ENCODE results near the gene C3orf18.

C3orf18 gene

DNA sequence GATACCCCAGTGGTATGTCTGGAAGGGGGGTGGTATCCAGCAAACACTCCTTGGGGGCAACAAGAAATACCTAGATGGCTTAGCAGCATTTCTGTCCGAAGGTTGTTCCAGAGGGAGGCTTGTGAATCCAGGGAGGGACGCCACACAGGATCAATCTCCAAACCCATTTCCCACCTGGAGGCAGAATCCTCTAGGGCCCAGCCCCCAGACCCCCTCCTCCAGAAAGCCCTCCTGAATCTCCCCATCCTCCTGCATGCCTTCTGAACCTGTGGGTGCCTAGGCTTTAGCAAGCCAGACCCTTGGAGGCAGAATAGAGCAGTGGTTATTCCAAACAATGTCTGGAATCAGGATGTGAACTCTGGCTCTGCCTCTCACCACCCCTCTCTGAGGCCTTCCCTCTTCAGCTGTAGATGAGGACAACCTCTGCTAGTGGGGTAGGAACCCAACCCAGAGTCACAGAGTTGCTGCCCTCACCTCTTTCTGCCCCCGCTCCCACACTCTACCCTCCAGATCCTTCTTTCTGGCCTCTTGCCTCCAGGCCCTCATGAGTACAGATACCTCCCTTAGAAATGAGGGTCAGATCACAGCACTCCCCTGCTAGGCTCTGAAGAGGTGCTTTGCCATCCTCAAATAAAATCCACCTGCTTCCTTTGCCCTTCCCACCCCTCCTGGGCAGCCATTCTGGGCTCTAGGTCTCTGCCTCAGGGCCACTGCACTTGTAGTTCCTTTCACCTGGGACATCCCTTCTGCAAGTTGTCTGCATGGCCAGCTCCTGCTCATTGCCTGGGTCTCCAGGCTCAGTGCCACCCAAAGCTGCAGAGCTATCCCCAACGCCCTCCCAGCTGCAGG lies 35.9 kb upstream of the C3orf18 start:
- DNase-seq (ENCODE audit: low read depth in 2 of 2) = no peak

DNA sequence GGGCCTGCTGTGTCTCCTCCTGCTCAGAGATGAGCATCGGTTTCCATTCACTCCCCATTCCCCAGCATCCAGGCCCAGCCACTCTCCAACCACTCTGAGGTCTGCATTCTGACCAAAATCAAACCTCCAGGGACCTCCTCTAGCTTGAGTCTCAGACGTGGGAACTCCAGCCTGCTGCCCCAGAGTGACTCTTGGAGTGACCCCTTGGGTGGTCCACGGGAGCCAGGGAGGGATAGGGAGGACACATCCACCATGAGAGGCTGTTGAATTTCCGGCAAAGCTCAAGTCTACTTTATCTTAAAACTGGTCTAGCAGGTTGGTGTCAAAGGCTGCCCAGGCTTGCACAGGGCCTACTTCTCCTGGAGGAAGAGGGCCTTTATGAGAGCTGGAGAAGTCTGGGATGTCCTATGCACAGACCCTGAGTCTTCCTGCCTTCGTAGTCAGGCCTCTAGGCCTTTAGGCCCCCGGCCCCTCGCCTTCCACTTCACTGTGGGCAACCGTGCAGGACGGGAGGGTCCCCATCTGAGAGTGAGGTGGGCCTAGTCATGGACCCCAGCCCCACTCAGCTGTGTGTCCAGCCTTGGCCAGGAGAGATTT lies 35.1 kb upstream of the C3orf18 start:
- DNase-seq (ENCODE audit: low read depth in 2 of 2) = no peak

DNA sequence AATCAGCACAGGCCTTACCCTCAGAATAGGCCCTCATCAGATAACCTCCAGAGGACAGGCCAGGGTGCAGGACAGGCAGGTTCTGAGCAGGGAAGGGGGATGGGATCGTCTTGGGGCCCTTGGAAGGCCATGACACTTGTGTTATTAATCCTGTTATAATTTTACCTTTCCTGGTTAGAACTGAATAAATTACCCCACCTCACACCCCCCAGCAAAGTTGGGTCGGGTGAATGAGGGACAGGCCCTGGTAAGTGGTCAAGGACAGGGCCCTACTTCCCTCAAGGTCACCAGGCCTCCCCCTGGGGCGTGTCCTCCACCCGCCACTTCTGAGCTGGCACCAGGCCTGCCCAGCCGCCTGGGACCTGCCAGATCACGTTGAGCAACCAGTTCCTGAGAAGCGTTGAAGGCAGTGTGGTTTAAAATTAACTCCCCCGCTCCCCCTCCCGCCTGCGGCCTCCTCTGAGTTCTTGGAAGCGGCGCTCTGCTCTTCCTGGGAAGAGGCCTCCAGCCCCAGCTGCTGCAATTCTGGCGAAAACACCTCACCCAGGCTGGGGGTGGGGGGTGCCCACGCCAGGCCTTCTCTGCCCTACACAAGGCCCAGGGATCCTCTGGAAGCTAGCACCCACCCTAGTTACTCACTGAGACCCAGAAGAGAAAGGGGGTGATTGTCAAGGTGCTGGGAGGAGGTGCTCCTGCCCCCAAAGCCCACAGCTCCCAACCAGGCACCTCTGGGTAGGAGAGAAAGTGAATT lies 33.5 kb upstream of the C3orf18 start:
- peak; percentile 91 to 94 for DNase-seq (ENCODE audit: low read depth in 2 of 2)

DNA sequence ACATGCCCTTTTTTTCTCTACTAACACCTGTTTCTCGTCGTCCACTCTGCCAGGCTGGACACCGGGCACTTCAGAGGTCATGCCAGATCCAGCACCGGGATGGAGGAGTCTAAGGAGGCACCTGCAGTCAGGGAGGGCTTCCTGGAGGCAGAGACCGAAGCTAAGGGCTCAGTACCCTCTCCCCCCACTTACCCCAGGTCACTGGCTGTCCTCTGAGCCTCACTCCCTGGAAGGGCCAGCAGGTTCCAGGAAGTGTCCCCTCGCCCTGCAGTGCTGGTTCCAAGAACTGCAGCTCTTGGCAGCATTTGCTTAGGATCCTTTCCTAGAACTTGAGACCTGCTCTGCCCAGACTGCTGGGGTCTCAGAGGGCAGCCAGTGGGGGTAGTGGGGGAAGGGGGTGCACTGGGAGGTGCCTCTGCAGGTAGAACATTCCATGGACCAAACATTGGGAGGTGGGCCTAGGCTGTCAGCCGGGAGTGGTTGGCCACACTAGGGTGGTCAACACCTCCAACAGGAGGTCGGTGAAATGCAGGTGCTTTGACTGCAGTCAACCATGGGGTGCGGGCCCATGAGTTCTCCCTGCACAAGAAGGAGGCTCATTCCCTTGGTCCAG lies 32.7 kb upstream of the C3orf18 start:
- DNase-seq (ENCODE audit: low read depth in 2 of 2) = no peak

DNA sequence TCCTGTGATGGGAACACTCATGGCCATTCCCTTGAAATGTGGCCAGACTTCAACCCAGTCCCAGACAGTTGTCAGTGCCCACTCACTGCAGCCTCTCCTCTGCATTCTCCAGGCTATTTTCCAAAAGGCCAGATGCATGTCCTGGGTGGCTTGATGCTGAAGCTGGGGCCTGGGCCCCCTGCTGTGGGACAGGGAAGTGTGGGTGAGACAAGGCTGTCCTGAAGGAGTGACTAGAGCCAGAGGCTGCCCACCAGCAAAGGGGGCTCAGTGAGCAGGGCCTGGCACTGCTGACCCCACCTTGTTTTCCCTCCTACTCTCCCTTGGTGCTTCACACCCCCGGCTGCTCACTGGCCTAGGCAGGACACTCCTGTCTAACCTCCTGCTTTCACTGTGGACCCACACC lies 32.2 kb upstream of the C3orf18 start:
- DNase-seq (ENCODE audit: low read depth in 2 of 2) = no peak

DNA sequence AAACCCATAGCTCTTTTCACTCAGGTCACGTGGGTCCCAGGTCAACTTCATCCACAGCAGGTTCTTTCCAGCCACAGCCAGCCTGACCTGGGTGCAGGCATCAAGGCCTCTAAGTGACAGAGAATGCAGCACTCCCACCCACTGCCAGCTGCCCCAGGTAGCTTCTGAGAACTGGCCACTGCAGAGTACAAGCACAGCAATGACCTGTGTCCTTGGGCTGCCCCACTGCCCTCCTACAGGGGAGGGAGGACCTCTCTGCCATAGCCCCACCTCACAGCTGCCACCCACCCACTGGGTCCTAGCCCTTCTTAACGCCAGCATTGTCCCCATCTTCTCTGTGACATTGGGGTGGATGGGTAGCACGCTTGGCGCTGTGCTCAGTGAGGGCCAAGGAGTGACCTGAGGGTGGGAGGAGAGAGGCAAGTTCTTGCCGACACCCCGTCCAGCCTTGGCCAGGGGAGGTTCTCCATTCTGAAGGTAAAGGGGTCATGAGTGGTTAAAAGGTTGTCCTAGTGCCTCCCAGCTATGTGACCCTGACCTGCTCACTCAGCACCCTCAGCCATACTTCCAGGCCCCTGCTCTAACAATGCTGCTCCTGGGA lies 31.7 kb upstream of the C3orf18 start:
- no peak for DNase-seq (ENCODE audit: low read depth in 2 of 2)

DNA sequence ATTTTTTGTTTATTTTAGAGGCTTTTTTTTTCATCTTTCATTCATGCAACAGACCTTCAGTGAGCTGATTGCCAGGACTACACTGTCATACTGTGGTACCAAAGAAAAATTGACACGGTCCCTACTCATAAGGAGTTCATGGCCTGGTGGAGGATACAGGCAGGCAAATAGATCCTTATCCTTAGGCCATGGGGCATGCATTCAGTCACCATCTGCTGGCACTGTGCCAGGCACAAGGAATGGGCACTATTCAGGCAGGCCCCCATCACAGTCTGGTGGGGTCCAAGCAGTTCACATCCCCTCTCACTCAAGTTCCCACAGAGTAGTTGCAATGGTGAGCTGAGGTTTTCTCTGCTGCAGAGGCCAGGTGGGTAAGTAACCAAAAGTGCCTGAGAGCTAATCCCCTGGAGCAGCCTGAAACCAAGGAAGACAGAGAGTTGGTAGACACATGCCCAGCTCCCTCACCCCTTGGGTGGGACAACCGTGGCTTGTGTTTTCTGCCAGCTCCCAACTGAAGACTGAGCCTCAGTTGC lies 26.8 kb upstream of the C3orf18 start:
- DNase-seq (ENCODE audit: low read depth in 2 of 2) = no peak

DNA sequence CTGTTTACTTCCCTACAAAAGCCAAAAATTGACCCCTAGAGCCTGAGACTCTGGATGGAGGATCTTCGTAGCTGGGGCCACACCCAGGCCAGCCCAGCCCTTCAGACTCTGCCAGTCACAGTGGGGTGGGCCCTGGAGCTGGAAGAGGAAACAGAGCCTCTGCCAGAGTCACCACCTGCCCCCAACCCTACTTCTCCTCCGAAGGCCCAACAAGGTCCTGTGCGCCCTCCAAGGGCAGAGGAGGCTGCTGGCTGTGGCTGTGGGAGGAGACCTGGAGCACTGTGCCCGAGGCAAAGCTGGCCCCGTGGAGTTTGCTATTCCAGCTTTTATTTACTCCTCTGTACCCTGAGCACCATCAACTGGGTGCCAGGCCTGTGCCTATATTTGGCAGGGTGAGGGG lies 25.0 kb upstream of the C3orf18 start:
- DNase-seq (ENCODE audit: low read depth in 2 of 2) = no peak

DNA sequence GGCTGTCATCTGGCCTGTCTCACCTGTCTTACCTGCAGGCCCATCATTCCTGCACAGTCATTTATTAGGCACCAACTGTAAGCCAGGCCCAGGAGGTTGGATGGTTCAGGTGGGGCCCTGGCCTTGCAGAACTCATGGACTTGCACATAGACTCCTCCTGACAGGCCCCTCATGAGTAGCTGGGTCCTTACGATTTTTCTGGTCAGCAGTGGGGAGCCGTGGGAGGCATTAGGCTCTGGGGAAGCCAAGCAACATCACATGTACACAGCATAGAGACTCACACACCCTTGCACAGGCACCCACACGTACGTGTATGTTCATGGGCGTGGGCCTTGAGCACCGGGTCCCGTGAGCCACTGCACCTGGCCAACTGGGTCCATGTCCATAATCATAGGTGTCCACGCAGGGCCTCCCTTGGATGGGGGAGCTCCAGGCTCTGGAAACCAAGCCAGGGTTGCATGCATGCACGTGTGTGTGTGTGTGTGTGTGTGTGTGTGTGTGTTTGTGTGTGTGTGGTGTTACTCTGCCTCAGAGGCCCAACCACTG lies 23.7 kb upstream of the C3orf18 start:
- no peak for DNase-seq (ENCODE audit: low read depth in 2 of 2)

DNA sequence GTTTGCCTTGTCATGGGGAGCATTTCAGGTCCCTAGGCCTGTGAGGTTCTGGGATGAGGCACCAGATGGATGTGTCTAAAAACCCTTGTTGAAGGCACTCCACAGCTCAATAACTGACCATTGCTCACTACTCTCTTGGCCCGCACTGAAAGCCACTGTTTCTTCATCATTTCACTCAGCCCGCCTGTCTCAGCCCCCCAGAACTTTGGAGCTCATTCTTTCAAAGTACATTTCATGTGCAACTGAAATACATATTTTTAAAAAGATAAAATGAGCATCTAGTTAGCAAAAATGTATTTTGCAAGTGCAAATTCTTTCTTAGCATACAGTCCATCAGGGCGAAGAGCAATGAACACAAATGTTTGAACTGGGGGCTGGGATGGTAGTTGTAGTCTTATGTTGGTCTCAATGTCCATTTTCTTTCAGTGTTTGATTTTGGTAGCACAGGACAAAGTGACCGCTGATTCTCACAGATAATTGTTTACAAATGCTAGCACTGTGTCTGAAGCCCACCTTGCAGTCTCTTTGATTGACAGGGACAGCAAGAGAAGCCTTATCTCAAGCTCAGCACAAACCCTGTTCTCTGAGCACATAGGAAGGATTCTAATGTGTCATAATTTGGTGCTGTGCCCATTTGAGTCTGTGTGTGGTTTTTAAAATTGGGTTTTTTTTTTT lies 21.3 kb upstream of the C3orf18 start:
- no peak for DNase-seq (ENCODE audit: low read depth in 2 of 2)

DNA sequence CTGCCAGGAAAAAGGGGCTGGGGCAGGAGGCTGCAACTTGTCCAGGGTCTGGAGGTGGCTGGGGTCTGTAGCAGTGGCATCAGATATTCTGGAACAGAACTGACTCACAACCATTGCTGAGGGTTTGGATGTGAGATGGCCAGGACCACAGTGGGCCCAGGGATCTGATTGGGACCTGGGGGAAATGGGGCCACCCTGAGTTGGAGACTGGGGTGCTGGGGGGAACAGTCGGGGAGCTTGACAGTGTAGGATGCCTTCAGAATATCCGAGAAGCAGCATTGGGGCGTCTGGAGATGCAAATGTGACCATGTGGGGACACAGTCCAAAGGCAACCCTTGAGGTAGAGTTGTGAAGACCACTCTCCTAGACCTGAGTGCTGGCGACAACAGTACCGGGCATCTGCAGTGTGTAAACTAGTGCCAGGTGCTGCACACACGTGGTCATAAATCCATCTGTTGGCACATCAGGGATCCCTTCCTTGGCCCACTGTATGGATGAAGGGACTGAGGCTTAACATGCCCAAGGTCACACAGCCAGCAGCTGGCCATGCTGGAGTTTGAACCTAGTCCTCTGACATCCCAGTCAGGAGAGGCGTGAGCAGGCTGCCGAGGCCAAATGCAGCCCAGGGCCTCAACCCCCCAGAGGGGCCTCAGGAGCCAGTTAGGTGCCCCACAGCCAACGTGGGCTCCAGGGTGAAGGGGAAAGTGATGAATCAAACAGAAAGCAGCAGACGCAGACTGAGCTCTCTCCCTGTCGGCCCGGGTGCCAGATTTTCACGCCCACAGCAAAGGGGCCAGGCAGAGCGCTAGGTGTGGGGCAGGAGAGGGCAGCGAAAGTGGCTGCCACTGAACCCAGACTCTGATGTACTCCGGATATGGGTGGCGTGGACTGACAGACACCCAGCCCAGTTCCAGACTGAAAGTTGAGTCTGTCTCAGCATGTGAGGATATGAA lies 20.5 kb upstream of the C3orf18 start:
- DNase-seq (ENCODE audit: low read depth in 2 of 2) = no peak

DNA sequence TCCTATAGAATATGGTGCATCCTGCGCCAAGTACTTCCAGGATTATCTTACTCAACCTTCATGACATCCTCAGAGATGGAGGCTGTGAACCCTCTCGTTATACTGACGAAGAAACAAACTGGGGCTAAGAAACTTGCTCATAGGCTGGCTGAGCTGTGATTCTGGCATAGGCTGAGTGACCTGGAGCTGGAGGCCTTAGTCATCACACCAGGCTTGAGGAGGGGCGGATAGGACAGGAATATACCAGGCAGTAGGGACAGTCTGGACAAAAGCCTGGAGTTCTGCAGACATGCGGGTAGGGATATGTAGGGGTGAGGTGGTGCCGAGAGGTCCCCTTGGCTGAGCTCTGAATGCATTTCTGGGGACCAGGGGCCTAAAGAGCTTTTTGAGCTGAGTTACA lies 19.8 kb upstream of the C3orf18 start:
- no peak for DNase-seq (ENCODE audit: low read depth in 2 of 2)

DNA sequence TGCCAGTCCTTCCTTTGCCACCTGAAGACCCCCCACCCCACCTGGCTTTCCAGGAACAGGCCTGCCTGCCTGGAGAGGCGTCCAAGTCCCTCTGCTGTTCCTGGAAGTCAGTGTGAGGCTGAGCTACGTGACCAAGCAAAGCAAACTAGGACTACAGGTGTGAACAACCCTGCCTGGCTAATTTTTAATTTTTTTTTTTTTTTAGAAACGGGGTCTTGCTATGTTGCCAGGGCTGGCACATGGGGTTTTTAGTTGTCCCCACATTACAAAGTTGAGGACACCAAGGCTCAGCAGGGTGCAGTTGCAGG lies 19.2 kb upstream of the C3orf18 start:
- no peak for DNase-seq (ENCODE audit: low read depth in 2 of 2)

DNA sequence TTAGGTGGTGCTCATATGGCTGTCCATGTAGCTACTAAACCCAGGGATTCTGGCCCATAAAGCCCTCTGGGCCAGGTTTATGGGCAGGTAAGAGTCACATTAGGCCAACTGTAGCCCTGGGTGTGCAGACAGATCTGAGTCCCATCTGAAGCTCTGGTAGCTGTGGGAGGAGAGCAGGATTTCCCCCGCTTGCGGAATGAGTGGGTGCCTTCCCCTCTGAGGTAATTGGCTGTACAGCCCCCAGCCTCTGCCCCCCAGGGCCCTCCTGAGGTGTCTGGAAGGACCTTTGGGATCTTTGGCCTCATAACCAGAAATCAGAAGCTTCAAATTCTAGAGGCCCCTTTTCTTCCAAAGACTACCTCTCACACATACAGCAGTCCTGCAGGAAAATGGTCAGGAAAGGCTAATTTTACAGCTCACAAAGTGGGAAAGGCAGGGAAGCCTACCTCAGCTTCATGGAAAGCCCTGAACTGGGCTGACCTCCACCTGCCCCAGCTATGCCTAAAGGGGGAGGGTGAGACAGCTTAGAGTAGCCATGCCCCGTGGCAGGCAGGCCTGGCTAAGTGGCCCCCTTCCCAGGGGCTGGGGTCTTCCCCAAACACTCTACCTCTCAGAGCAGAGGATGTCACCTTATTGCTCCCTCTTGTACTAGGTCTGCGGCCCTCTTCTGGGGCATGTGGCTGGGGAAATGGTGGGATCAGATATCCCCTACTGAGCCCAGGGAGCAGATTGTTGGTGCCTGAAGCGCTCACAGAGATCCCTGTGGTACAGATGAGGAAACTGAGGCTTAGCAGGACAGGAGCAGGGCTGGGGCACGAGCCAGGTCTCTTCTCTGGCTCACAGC lies 18.6 kb upstream of the C3orf18 start:
- DNase-seq (ENCODE audit: low read depth in 2 of 2) = no peak

DNA sequence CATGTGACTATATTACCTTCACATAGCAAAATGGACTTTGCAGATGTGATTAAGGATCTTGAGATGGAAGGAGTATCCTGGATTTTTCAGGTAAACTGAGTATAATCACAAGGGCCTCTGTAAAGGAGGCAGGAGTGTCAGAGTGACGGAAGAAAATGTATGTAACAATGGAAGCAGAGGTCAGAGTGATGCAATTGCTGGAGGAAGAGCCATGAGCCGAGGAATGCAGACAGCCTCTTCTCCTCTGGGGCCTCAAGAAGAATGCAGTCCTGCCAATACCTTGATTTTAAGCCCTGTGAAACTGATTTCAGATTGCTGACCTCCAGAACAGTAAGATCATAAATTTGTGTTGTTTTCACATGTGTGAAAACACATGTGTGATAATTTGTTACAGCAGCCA lies 16.8 kb upstream of the C3orf18 start:
- DNase-seq (ENCODE audit: low read depth in 2 of 2) = peak in 1 of 2 experiments; percentile 23

DNA sequence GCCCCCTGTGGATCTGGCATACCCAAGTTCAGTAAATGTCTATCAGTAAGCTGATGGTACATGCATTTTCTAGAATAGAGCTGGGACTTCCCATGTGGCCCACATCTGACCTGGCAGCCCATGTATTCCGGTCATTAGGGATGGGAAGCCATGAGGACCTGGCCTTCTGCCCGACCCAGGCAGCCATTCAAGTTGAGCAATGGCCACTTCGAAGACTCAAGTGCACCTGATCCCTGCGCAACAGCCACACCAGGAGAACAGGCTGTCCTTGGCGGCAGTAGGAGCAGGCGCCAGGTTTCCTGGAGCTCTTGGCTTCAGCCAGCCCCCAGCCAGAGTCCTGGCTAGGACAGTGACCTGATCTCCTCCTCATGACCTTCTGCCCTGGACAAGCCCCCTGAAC lies 16.4 kb upstream of the C3orf18 start:
- no peak for DNase-seq (ENCODE audit: low read depth in 2 of 2)

DNA sequence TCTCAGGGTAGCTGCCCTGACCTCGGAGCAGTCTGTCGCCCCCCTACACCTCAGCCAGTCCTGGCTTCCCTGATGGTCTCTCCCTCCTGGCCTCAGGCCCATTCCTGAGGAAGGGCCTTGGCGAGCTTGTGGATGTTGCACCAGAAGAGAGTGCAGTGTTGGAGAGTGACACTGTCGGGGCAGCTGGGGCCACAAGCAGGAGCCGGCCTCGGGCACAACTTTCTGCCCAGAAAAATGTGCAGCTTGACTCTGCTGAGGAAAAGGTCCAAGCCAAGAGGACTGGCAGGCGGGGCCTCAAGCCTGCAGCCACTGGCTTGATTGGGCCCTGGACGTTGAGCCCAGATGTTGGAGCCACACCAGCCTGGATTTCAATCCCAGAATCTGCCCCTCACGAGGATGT lies 14.5 kb upstream of the C3orf18 start:
- DNase-seq (ENCODE audit: low read depth in 2 of 2) = no peak

DNA sequence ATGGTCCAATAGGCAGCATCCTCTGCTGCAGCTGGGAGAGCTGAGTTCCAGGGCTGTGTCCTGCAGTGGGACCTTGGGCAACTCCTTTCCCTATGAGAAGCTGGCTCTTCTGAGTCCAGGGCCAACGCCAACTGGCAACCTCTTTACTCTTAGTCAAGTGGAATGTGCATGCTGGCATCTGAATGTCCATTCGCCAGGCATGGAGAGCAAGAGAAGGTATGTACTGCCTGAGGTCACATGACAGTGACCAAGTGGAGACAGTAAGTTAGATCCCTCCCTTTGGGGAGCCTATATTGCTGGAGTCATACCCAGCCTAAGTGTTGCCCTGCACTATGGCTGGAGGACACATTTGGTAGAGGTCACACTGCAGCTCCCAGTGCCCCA lies 13.9 kb upstream of the C3orf18 start:
- no peak for DNase-seq (ENCODE audit: low read depth in 2 of 2)

Measured in fibroblast of skin of left biceps (primary cell).